ENCODE measurements around the gene NCOA7. TPM values are rescaled to one million over a fixed set of nuclear protein-coding genes. Genes with fewer than 3 reads are reported as not detected.

NCOA7 gene
- total and polyA plus RNA-seq, 9 of the 15 experiments (the other 6 are each of a cell fraction or from before 2014, with no cell fraction given) = 5.8 to 14.6 (median 9.3) TPM

- TF ChIP-seq PRDM10 (IDR thresholded peaks at IDR 0.05; ENCODE audit: partially characterized antibody) (peak; percentile 97), FOXP4 (CRISPR knock-in tag; IDR thresholded peaks at IDR 0.05; ENCODE audit: borderline replicate concordance) (no peak), ARHGAP35 (IDR thresholded peaks at IDR 0.05; ENCODE audit: partially characterized antibody) (peak; percentile 62), EP300 (IDR thresholded peaks at IDR 0.05; ENCODE audit: low read length) (peak; percentile 58; the same call in 1 of the 2 replicates), ATF3 (IDR thresholded peaks at IDR 0.05) (peak; percentile 58), ATF3 (CRISPR knock-in tag; conservative IDR thresholded peaks at IDR 0.05) (no peak), NFE2 (IDR thresholded peaks at IDR 0.05; ENCODE audit: low read depth) (peak; percentile 90), ZBTB49 (CRISPR knock-in tag; IDR thresholded peaks at IDR 0.05; ENCODE audit: borderline replicate concordance) (no peak), FOXK2 (conservative IDR thresholded peaks at IDR 0.05 in 1 of 2, IDR thresholded peaks at IDR 0.05 in 1 of 2; ENCODE audit: low read depth in 2 of 2) (peak in 1 of 2 experiments; percentile 33; a peak in 1 of 4 replicates), SMARCA4 (IDR thresholded peaks at IDR 0.05) (peak; percentile 80; the same call in 1 of the 2 replicates), DPF2 (IDR thresholded peaks at IDR 0.05) (peak; percentile 79; the same call in 1 of the 2 replicates), E2F8 (IDR thresholded peaks at IDR 0.05; ENCODE audit: low read depth, partially characterized antibody) (no peak)
Observed at GRCh38 chr6:125945378-125946141, 154.8 kb downstream of the NCOA7 start (continued).
